Kidney (tissue), 19 donors: ENCODE data around the gene GOLGA8N. TPM values are rescaled to one million over a fixed set of nuclear protein-coding genes. Genes with fewer than 3 reads are reported as not detected.
"Not testable (repeated sequence)": the region's sequence is repeated elsewhere in the genome, so short reads cannot be mapped to it uniquely, and the experiment has no call there.

Source experiments
- DNase-seq, 5 donors: peaks; one replicate each; pipeline ENCODE4 v3.0.0-alpha.2; 2013 to 2020
- FAIRE-seq: peaks from 2 replicates; lab custom pipeline; 2012; peaks lifted over from hg19 to GRCh38; lab: Jason Lieb, UNC
- H3K27ac ChIP-seq, 2 donors: one replicate each; pipeline ENCODE4 v1.7.0; 2013; ENCODE audit warnings: low read depth in 2 of 2, low read length in 2 of 2, inconsistent platforms in 1 of 2
- H3K27me3 ChIP-seq: one replicate; pipeline ENCODE4 v1.7.1; 2013; ENCODE audit warnings: low read length, inconsistent platforms; ENCODE audit not compliant: control insufficient read depth, insufficient read depth
- H3K36me3 ChIP-seq, 3 donors: one replicate each; pipeline versions ENCODE4 v1.7.0 to v1.7.1; 2013; ENCODE audit warnings: low read length in 3 of 3, control low read depth in 1 of 3, inconsistent platforms in 1 of 3; ENCODE audit not compliant: insufficient read depth in 3 of 3, control insufficient read depth in 2 of 3
- H3K4me1 ChIP-seq, 3 donors: one replicate each; pipeline versions ENCODE4 v1.7.0 to v1.7.1; 2013; ENCODE audit warnings: low read length in 3 of 3, inconsistent platforms in 1 of 3, low read depth in 1 of 3; ENCODE audit not compliant: control insufficient read depth in 2 of 3, insufficient read depth in 2 of 3
- H3K4me3 ChIP-seq, 3 donors: one replicate each; pipeline versions ENCODE4 v1.7.0 to v1.8.1; 2013; ENCODE audit warnings: low read length in 3 of 3, control low read depth in 1 of 3, inconsistent platforms in 1 of 3
- H3K9ac ChIP-seq, 3 donors: one replicate each; pipeline versions ENCODE4 v1.7.0 to v1.7.1; 2013; ENCODE audit warnings: low read length in 3 of 3, control low read depth in 1 of 3, inconsistent platforms in 1 of 3
- H3K9me3 ChIP-seq, 3 donors: one replicate each; pipeline versions ENCODE4 v1.7.0 to v1.7.1; 2013; ENCODE audit warnings: low read length in 3 of 3, control low read depth in 1 of 3, inconsistent platforms in 1 of 3; ENCODE audit not compliant: control insufficient read depth in 2 of 3, insufficient read depth in 1 of 3
- intact Hi-C: fragments of 100-400 bp; cut with DNase I; formaldehyde crosslinking; loops from one replicate; pipeline ENCODE4 v1.11.1; 2022
- long read RNA-seq, 10 donors: library from polyadenylated mRNA in 1 of 10; unstranded in 1 of 10; transcript quantifications; one replicate each; pipeline ENCODE4 v2.0.0 and lab custom pipeline, GENCODE V29; 2021 to 2026
- polyA plus RNA-seq: library from polyadenylated mRNA; stranded (reverse); fragments of 350-450 nt; fragmentation: Illumina TruSeq; extraction: RNeasy Lipid Tissue Mini Kit (QIAGEN cat#74804); gene quantifications from one replicate; pipeline ENCODE4 v1.2.3, GENCODE V29; 2014; ENCODE audit warnings: low read depth, low replicate concordance; ENCODE audit not compliant: insufficient read depth
- total RNA-seq: library from RNA; stranded (reverse); fragmentation: NEBNext Ultra II Directional; extraction: Animal tissue kit (Norgen Biotek cat#: 25700); gene quantifications from one replicate; pipeline ENCODE4 v1.2.1, GENCODE V29; 2021
- donor health status: control.
- donor health status: control.
- donor health status: DM: yes; HTN: yes; CAD: no.
- donor health status: Normal renal cell carcinoma (clear cell type).

The GOLGA8N gene
- total RNA-seq: 14.7 TPM
- polyA plus RNA-seq: 6.3 TPM
- long read RNA-seq, donor 1: 0 reads
- long read RNA-seq, donor 2: 0 reads
- long read RNA-seq, donor 3: 0 reads
- long read RNA-seq, donor 4, partial matches to known transcripts: 0 of 1 reads
- long read RNA-seq, donor 4, other reads (novel, unspliced or antisense): 0 of 1 reads
- long read RNA-seq, donor 5: 0 reads
- long read RNA-seq, donor 6: 0 reads
- long read RNA-seq, donor 7, partial matches to known transcripts: 0 of 9 reads
- long read RNA-seq, donor 7, other reads (novel, unspliced or antisense): 9 of 9 reads
- long read RNA-seq, donor 8: 0 reads
- long read RNA-seq, donor 9: 0 reads
- long read RNA-seq, donor 10: 0 reads

GRCh38 chr15:32593151-32593550, at the start of gene GOLGA8N:
Gene GOLGA8N, plus strand, starts transcription at chr15:32593456.
- intact Hi-C loops, FAIRE-seq: not testable (repeated sequence)

GRCh38 chr15:32543456-32543855, 49.8 kb upstream of the GOLGA8N start:
- H3K4me1 ChIP-seq, H3K36me3 ChIP-seq, H3K9ac ChIP-seq, H3K4me3 ChIP-seq, H3K9me3 ChIP-seq, H3K27ac ChIP-seq, DNase-seq, FAIRE-seq, H3K27me3 ChIP-seq, intact Hi-C loops: not testable (repeated sequence)

More at GRCh38 chr15:32593151-32593550, at the start of gene GOLGA8N:
- not testable (repeated sequence) for H3K4me1 ChIP-seq, H3K9ac ChIP-seq, H3K4me3 ChIP-seq, H3K9me3 ChIP-seq, H3K27me3 ChIP-seq, DNase-seq, H3K27ac ChIP-seq, H3K36me3 ChIP-seq

GRCh38 chr15:32545129-32545528, 48.1 kb upstream of the GOLGA8N start:
- peak; percentile 73 for FAIRE-seq
- H3K9me3 ChIP-seq, DNase-seq: not testable (repeated sequence)

GRCh38 chr15:32554587-32554986, 38.7 kb upstream of the GOLGA8N start:
- H3K4me3 ChIP-seq, H3K36me3 ChIP-seq, H3K27me3 ChIP-seq, intact Hi-C loops, H3K4me1 ChIP-seq, H3K9me3 ChIP-seq, H3K9ac ChIP-seq, DNase-seq, H3K27ac ChIP-seq, FAIRE-seq: not testable (repeated sequence)

More at GRCh38 chr15:32545129-32545528, 48.1 kb upstream of the GOLGA8N start:
- intact Hi-C loops, H3K9ac ChIP-seq, H3K36me3 ChIP-seq, H3K4me1 ChIP-seq, H3K4me3 ChIP-seq, H3K27me3 ChIP-seq, H3K27ac ChIP-seq: not testable (repeated sequence)

- intact Hi-C loops: not testable (repeated sequence)
Measured at GRCh38 chr15:32562198-32562597, 31.1 kb upstream of the GOLGA8N start.

GRCh38 chr15:32568988-32569387, 24.3 kb upstream of the GOLGA8N start:
- H3K9me3 ChIP-seq, DNase-seq, intact Hi-C loops, H3K27me3 ChIP-seq, H3K36me3 ChIP-seq, FAIRE-seq, H3K4me1 ChIP-seq, H3K27ac ChIP-seq, H3K9ac ChIP-seq, H3K4me3 ChIP-seq: not testable (repeated sequence)

More at GRCh38 chr15:32562198-32562597, 31.1 kb upstream of the GOLGA8N start:
- not testable (repeated sequence) for H3K9ac ChIP-seq, DNase-seq, H3K36me3 ChIP-seq, H3K27ac ChIP-seq, H3K9me3 ChIP-seq, H3K4me1 ChIP-seq, H3K27me3 ChIP-seq, H3K4me3 ChIP-seq
- peak; percentile 76 for FAIRE-seq

- H3K9me3 ChIP-seq, intact Hi-C loops, H3K4me3 ChIP-seq, H3K27me3 ChIP-seq, H3K36me3 ChIP-seq, H3K4me1 ChIP-seq, H3K27ac ChIP-seq, H3K9ac ChIP-seq, FAIRE-seq, DNase-seq: not testable (repeated sequence)
Measured at GRCh38 chr15:32578482-32578881, 14.8 kb upstream of the GOLGA8N start.

- H3K4me3 ChIP-seq, intact Hi-C loops, H3K36me3 ChIP-seq, H3K27ac ChIP-seq, H3K9ac ChIP-seq, H3K9me3 ChIP-seq, DNase-seq, FAIRE-seq, H3K27me3 ChIP-seq, H3K4me1 ChIP-seq: not testable (repeated sequence)
Measured at GRCh38 chr15:32585844-32586243, 7.4 kb upstream of the GOLGA8N start.
